ENCODE measurements around the gene MTOR. TPM values are rescaled to one million over a fixed set of nuclear protein-coding genes. Genes with fewer than 3 reads are reported as not detected.

MTOR gene
- total and polyA plus RNA-seq, 2 donors (not counting 1 experiment from before 2014, with no cell fraction given): 30.7 to 50.7 TPM

GRCh38 chr1:11188381-11188780 lies 74.0 kb downstream of the MTOR start:
- Histone ChIP-seq H3K9ac (ENCODE audit: low read length) (no peak overlapping the region), H3K79me2 (ENCODE audit: control insufficient read depth, insufficient read depth, low read length) (peaks cover 10% of the 10 kb centered on the region), H3K4me2 (replicated peaks; ENCODE audit: low read depth, low read length, poor library complexity, severe bottlenecking) (no peak overlapping the region), H3K27ac (ENCODE audit: low read length in 2 of 2) (no peak overlapping the region), H3K27me3 (replicated peaks in 1 of 4; ENCODE audit: control extremely low read depth in 1 of 4, control insufficient read depth in 3 of 4, insufficient read depth in 4 of 4, low read length in 3 of 4) (no peaks in the 10 kb centered on the region), H2AFZ (ENCODE audit: insufficient read depth, low read depth, low read length, poor library complexity, severe bottlenecking) (no peak overlapping the region), H3K4me1 (ENCODE audit: control insufficient read depth in 2 of 2, insufficient read depth in 2 of 2, low read length in 2 of 2) (no peaks in the 10 kb centered on the region), H4K20me1 (ENCODE audit: control insufficient read depth, insufficient read depth, low read length, poor library complexity, severe bottlenecking) (no peaks in the 10 kb centered on the region), H3K36me3 (replicated peaks in 1 of 2; ENCODE audit: control extremely low read depth in 1 of 2, control insufficient read depth in 1 of 2, extremely low read depth in 1 of 2, insufficient read depth in 2 of 2, low read length in 1 of 2) (peaks cover 0 to 68% of the 10 kb centered on the region in 2 experiments), H3K4me3 (ENCODE audit: control extremely low read depth in 1 of 5, extremely low read depth in 1 of 5, insufficient read depth in 1 of 5, low read depth in 2 of 5, low read length in 4 of 5) (no peak overlapping the region), H3K9me3 (ENCODE audit: control extremely low read depth in 1 of 3, control insufficient read depth in 2 of 3, insufficient read depth in 1 of 3, low read length in 2 of 3) (no peaks in the 10 kb centered on the region)
- WGBS (ENCODE audit: insufficient coverage): 100% methylated on average over 1 of the region's 1 CpG
- no peak for DNase-seq
- no peaks in the 10 kb centered on the region for H3K9me3 Mint-ChIP-seq (ENCODE audit: insufficient read depth)
- H3K27ac Mint-ChIP-seq: no peak overlapping the region
- no peak for TF ChIP-seq CTCF (IDR thresholded peaks at IDR 0.05)
- H3K27me3 Mint-ChIP-seq: no peaks in the 10 kb centered on the region
- intact Hi-C loops (cut with micrococcal nuclease): no loop called here
- no peak for ATAC-seq (ENCODE audit: low read depth)
- H3K4me3 Mint-ChIP-seq: no peak overlapping the region
- ChIA-PET POLR2A (no interaction called here), CTCF (interaction anchor here (0.9 kb wide), 1 partner anchor 151 kb away, joined by 4 read pairs; no protein-coding TSS in a partner anchor)
- no peaks in the 10 kb centered on the region for H3K4me1 Mint-ChIP-seq

GRCh38 chr1:11187931-11188330 lies 74.4 kb downstream of the MTOR start:
- no peak for ATAC-seq (ENCODE audit: low read depth)
- Histone ChIP-seq H3K27ac (ENCODE audit: low read length in 2 of 2) (no peak overlapping the region), H3K9me3 (ENCODE audit: control extremely low read depth in 1 of 3, control insufficient read depth in 2 of 3, insufficient read depth in 1 of 3, low read length in 2 of 3) (no peaks in the 10 kb centered on the region), H3K4me3 (ENCODE audit: control extremely low read depth in 1 of 5, extremely low read depth in 1 of 5, insufficient read depth in 1 of 5, low read depth in 2 of 5, low read length in 4 of 5) (no peak overlapping the region), H3K9ac (ENCODE audit: low read length) (no peak overlapping the region), H3K4me2 (replicated peaks; ENCODE audit: low read depth, low read length, poor library complexity, severe bottlenecking) (no peak overlapping the region), H4K20me1 (ENCODE audit: control insufficient read depth, insufficient read depth, low read length, poor library complexity, severe bottlenecking) (no peaks in the 10 kb centered on the region), H3K79me2 (ENCODE audit: control insufficient read depth, insufficient read depth, low read length) (peaks cover 10% of the 10 kb centered on the region), H2AFZ (ENCODE audit: insufficient read depth, low read depth, low read length, poor library complexity, severe bottlenecking) (no peak overlapping the region), H3K27me3 (replicated peaks in 1 of 4; ENCODE audit: control extremely low read depth in 1 of 4, control insufficient read depth in 3 of 4, insufficient read depth in 4 of 4, low read length in 3 of 4) (no peaks in the 10 kb centered on the region), H3K36me3 (replicated peaks in 1 of 2; ENCODE audit: control extremely low read depth in 1 of 2, control insufficient read depth in 1 of 2, extremely low read depth in 1 of 2, insufficient read depth in 2 of 2, low read length in 1 of 2) (peaks cover 0 to 67% of the 10 kb centered on the region in 2 experiments), H3K4me1 (ENCODE audit: control insufficient read depth in 2 of 2, insufficient read depth in 2 of 2, low read length in 2 of 2) (no peaks in the 10 kb centered on the region)
- H3K27me3 Mint-ChIP-seq: no peaks in the 10 kb centered on the region
- WGBS (ENCODE audit: insufficient coverage): no CpG with 5 or more reads among the region's 2 CpGs
- H3K9me3 Mint-ChIP-seq (ENCODE audit: insufficient read depth): no peaks in the 10 kb centered on the region
- no peak overlapping the region for H3K4me3 Mint-ChIP-seq
- no peaks in the 10 kb centered on the region for H3K4me1 Mint-ChIP-seq
- no peak overlapping the region for H3K27ac Mint-ChIP-seq
- DNase-seq: no peak
- intact Hi-C loops (cut with micrococcal nuclease): no loop called here
- ChIA-PET CTCF (interaction anchor here (0.9 kb wide), 1 partner anchor 151 kb away, joined by 4 read pairs; no protein-coding TSS in a partner anchor), POLR2A (no interaction called here)
- TF ChIP-seq CTCF (IDR thresholded peaks at IDR 0.05) (no peak), EZH2 (IDR thresholded peaks at IDR 0.05; ENCODE audit: borderline replicate concordance, insufficient read depth, low read depth, low read length, poor library complexity, severe bottlenecking) (no peak)
